Retinal pigment epithelial cell (primary cell): ENCODE measurements around the gene TET3.
A peak's percentile ranks its signal among the peaks of the same experiment; 100 is the strongest.

Experiments used
- DNase-seq: peaks from one replicate; pipeline ENCODE4 v3.0.0-alpha.2; 2010; ENCODE audit warnings: low read depth
- H3K4me3 ChIP-seq: 2 replicates; pipeline ENCODE4 v1.5.1; 2011; ENCODE audit warnings: mild to moderate bottlenecking, low read length, control low read depth, moderate library complexity
- TF ChIP-seq, protein P1 (sequence below): conservative IDR thresholded peaks from 2 replicates; pipeline ENCODE4 v1.5.1; 2011; ENCODE audit warnings: low read depth, low read length, control low read depth, inconsistent platforms

Gene TET3

GRCh38 chr2:73987948-73988700 lies 3.4 kb downstream of the TET3 start:
- peak overlapping the region; percentile 38 for H3K4me3 ChIP-seq
- DNase-seq = no peak

DNA sequence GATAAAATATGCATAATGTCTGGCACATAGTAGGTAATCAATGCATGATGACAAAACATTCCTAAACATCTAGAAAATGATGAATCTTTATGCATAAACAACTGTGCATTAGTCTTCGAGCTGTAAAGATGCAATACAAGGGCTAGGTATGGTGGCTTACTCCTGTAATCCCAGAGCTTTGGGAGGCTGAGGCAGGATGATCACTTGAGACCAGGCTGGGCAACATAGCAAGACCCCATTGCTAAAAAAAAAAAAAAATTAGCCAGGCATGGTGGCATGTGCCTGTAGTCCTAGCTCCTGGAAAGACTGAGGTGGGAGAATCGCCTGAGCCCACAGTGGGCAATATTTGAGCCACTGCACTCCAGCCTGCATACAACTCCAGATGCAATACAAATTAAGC lies 5.3 kb downstream of the TET3 start:
- TF ChIP-seq, protein P1, sequence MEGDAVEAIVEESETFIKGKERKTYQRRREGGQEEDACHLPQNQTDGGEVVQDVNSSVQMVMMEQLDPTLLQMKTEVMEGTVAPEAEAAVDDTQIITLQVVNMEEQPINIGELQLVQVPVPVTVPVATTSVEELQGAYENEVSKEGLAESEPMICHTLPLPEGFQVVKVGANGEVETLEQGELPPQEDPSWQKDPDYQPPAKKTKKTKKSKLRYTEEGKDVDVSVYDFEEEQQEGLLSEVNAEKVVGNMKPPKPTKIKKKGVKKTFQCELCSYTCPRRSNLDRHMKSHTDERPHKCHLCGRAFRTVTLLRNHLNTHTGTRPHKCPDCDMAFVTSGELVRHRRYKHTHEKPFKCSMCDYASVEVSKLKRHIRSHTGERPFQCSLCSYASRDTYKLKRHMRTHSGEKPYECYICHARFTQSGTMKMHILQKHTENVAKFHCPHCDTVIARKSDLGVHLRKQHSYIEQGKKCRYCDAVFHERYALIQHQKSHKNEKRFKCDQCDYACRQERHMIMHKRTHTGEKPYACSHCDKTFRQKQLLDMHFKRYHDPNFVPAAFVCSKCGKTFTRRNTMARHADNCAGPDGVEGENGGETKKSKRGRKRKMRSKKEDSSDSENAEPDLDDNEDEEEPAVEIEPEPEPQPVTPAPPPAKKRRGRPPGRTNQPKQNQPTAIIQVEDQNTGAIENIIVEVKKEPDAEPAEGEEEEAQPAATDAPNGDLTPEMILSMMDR = no peak
- no peak overlapping the region for H3K4me3 ChIP-seq
- DNase-seq = no peak

More at GRCh38 chr2:73987948-73988700, 3.4 kb downstream of the TET3 start:
- TF ChIP-seq, protein P1 = no peak

DNA sequence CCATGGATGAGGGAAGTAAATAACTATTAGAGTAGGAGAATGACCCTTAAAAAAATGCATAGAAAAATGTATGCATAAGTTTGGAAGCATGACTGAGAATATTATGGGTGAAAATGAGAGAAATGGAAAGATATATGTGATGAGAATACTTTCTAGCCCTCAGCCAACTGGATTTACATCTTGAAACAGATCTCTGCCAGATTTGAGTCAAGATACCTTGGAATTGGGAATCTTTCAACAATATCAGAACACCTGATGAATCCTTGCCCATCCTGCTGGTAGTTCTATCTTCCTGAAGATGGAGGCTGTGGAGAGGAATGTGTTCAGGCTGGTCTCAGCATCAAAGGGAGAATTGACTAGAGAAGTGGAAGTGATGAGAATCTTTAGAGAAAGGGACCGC lies 5.8 kb downstream of the TET3 start:
- DNase-seq = no peak
- TF ChIP-seq, protein P1 = no peak
- no peak overlapping the region for H3K4me3 ChIP-seq

- DNase-seq = no peak
- TF ChIP-seq, protein P1 = no peak
- H3K4me3 ChIP-seq = no peak overlapping the region
Measured at GRCh38 chr2:73992036-73992435, 7.3 kb downstream of the TET3 start.

GRCh38 chr2:73993376-73993775 lies 8.7 kb downstream of the TET3 start:
- TF ChIP-seq, protein P1 = no peak
- H3K4me3 ChIP-seq = no peak overlapping the region
- DNase-seq = no peak

DNA sequence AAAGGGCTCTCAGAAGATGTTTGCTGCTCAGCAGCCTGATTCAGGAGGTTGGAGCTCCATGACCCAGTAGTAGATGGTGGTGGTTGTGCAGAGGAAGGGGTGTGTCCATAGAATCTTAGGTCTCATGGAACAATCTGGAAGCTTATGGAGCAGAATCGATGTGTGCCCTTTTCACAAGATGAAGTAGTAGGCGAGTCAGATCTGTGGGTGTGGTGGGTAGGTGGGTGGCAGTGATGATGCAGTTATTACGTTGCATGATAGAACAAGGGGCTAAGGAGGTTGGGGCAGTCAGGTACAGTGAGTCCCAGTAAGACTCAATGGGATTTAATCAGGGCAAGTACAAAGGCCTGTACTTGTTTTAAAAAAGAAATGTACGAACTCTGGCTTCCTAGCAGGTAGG lies 9.1 kb downstream of the TET3 start:
- DNase-seq = no peak
- no peak overlapping the region for H3K4me3 ChIP-seq
- TF ChIP-seq, protein P1 = no peak

- TF ChIP-seq, protein P1 = no peak
- no peak for DNase-seq
- no peak overlapping the region for H3K4me3 ChIP-seq
Measured at GRCh38 chr2:73994178-73994831, 9.6 kb downstream of the TET3 start.
